Gastroesophageal sphincter (tissue), 3 donors: ENCODE data around the gene C3orf52.

Experiments
- CTCF ChIP-seq, 4 experiments: fragments of 200-600 bp in 2 of 4; fragments of 450-650 bp in 2 of 4; sonication (generic) in 1 of 4; IDR thresholded peaks; one replicate each; pipeline ENCODE4 v1.5.1; 2017 to 2019; ENCODE audit warnings: antibody characterized with exemption in 4 of 4, mild to moderate bottlenecking in 2 of 4, moderate library complexity in 2 of 4
- EP300 ChIP-seq: sonication (generic); formaldehyde crosslinking; IDR thresholded peaks from one replicate; pipeline ENCODE4 v1.6.1; 2017; ENCODE audit warnings: antibody characterized with exemption, mild to moderate bottlenecking
- POLR2A ChIP-seq, 2 donors: fragments of 450-650 bp; IDR thresholded peaks; one replicate each; pipeline ENCODE4 v1.6.1; 2017; ENCODE audit warnings: antibody characterized with exemption in 2 of 2, mild to moderate bottlenecking in 2 of 2, moderate library complexity in 1 of 2
- POLR2AphosphoS5 ChIP-seq: sonication (generic); formaldehyde crosslinking; IDR thresholded peaks from one replicate; pipeline ENCODE4 v1.6.1; 2017; ENCODE audit warnings: antibody characterized with exemption

- TF ChIP-seq CTCF (IDR thresholded peaks at IDR 0.05) = no peak
- TF ChIP-seq EP300 = no peak
- TF ChIP-seq POLR2A (IDR thresholded peaks at IDR 0.05) = no peak
- TF ChIP-seq POLR2AphosphoS5 = no peak
Measured at GRCh38 chr3:112116748-112117186, 30.6 kb downstream of the C3orf52 start.
